Activated CD4-positive, alpha-beta memory T cell treated with anti-CD3 and anti-CD28 coated beads for 36 hours (primary cell): Measurements from ENCODE around the gene WNT2B. TPM values are rescaled to one million over a fixed set of nuclear protein-coding genes. Genes with fewer than 3 reads are reported as not detected.

ENCODE experiments used
- CTCF ChIA-PET: fragments of 350-600 bp; sonication (Branson Sonifier 250); formaldehyde crosslinking; loops from one replicate; lab custom pipeline; 2021; ENCODE audit warnings: antibody characterized with exemption, inconsistent platforms; lab: Charles Lee
- POLR2A ChIA-PET: fragments of 350-600 bp; sonication (Branson Sonifier 250); formaldehyde crosslinking; loops from one replicate; lab custom pipeline; 2021; ENCODE audit warnings: antibody characterized with exemption; lab: Charles Lee
- DNase-seq: peaks from one replicate; pipeline ENCODE4 v3.0.0-alpha.2; 2020
- H3K27ac Mint-ChIP-seq: one replicate; pipeline ENCODE4 v1.8.0; 2021; ENCODE audit warnings: mixed read lengths
- H3K27me3 Mint-ChIP-seq: one replicate; pipeline ENCODE4 v1.8.0; 2021; ENCODE audit warnings: mixed read lengths
- H3K36me3 Mint-ChIP-seq: one replicate; pipeline ENCODE4 v1.8.0; 2021; ENCODE audit warnings: mixed read lengths
- H3K4me1 Mint-ChIP-seq: one replicate; pipeline ENCODE4 v1.8.0; 2021; ENCODE audit warnings: low read depth, mixed read lengths
- H3K4me3 Mint-ChIP-seq: one replicate; pipeline ENCODE4 v1.8.0; 2021; ENCODE audit warnings: mild to moderate bottlenecking, mixed read lengths
- H3K9me3 Mint-ChIP-seq: one replicate; pipeline ENCODE4 v1.8.0; 2021; ENCODE audit warnings: mixed read lengths
- intact Hi-C: fragments of 100-400 bp; cut with micrococcal nuclease; formaldehyde crosslinking; loops from one replicate; pipeline ENCODE4 v1.15.1; 2023
- total RNA-seq, 2 experiments: library from RNA; stranded (reverse); gene quantifications; one replicate each; pipeline ENCODE4 v1.2.3, GENCODE V29; 2021

WNT2B gene
- total RNA-seq, 2 experiments from 2014 or later = 0.05 to 0.15 TPM

- intact Hi-C loops = no loop called here
- ChIA-PET CTCF (no interaction called here), POLR2A (no interaction called here)
Observed at GRCh38 chr1:112530832-112531231, 22.1 kb downstream of the WNT2B start.

GRCh38 chr1:112532064-112532463, 23.3 kb downstream of the WNT2B start:
- Mint-ChIP-seq H3K27me3 (no peaks in the 10 kb centered on the region), H3K27ac (no peak overlapping the region), H3K4me3 (no peak overlapping the region), H3K36me3 (peaks cover 5% of the 10 kb centered on the region), H3K9me3 (no peaks in the 10 kb centered on the region), H3K4me1 (no peaks in the 10 kb centered on the region)
- ChIA-PET CTCF (no interaction called here), POLR2A (no interaction called here)
- intact Hi-C loops = no loop called here
- no peak for DNase-seq

More at GRCh38 chr1:112530832-112531231, 22.1 kb downstream of the WNT2B start:
- H3K9me3 Mint-ChIP-seq = no peaks in the 10 kb centered on the region
- H3K36me3 Mint-ChIP-seq = peaks cover 6% of the 10 kb centered on the region
- DNase-seq = no peak
- H3K27ac Mint-ChIP-seq = no peak overlapping the region
- H3K4me1 Mint-ChIP-seq = no peaks in the 10 kb centered on the region
- H3K4me3 Mint-ChIP-seq = no peak overlapping the region
- no peaks in the 10 kb centered on the region for H3K27me3 Mint-ChIP-seq

- POLR2A ChIA-PET = no interaction called here
- Mint-ChIP-seq H3K4me1 (no peaks in the 10 kb centered on the region), H3K4me3 (no peak overlapping the region), H3K27ac (no peak overlapping the region), H3K36me3 (no peaks in the 10 kb centered on the region), H3K9me3 (no peaks in the 10 kb centered on the region), H3K27me3 (no peaks in the 10 kb centered on the region)
- intact Hi-C loops = no loop called here
- CTCF ChIA-PET = no interaction called here
- no peak for DNase-seq
Observed at GRCh38 chr1:112533029-112533428, 24.3 kb downstream of the WNT2B start.

GRCh38 chr1:112536561-112536960, 27.8 kb downstream of the WNT2B start:
- no peaks in the 10 kb centered on the region for H3K4me1 Mint-ChIP-seq
- intact Hi-C loops = no loop called here
- no peak overlapping the region for H3K4me3 Mint-ChIP-seq
- H3K27ac Mint-ChIP-seq = no peak overlapping the region
- H3K36me3 Mint-ChIP-seq = peaks cover 4% of the 10 kb centered on the region
- DNase-seq = no peak
- POLR2A ChIA-PET = no interaction called here
- H3K9me3 Mint-ChIP-seq = no peaks in the 10 kb centered on the region
- no peaks in the 10 kb centered on the region for H3K27me3 Mint-ChIP-seq
- CTCF ChIA-PET = no interaction called here

- no peak overlapping the region for H3K27ac Mint-ChIP-seq
- H3K36me3 Mint-ChIP-seq = peaks cover 4% of the 10 kb centered on the region
- no peak overlapping the region for H3K4me3 Mint-ChIP-seq
- DNase-seq = no peak
- CTCF ChIA-PET = interaction anchor here (0.7 kb wide), 1 partner anchor 491 kb away, joined by 3 read pairs; no protein-coding TSS in a partner anchor
- intact Hi-C loops = no loop called here
- H3K9me3 Mint-ChIP-seq = no peaks in the 10 kb centered on the region
- H3K27me3 Mint-ChIP-seq = no peaks in the 10 kb centered on the region
- POLR2A ChIA-PET = no interaction called here
- no peaks in the 10 kb centered on the region for H3K4me1 Mint-ChIP-seq
Observed at GRCh38 chr1:112537456-112537855, 28.7 kb downstream of the WNT2B start.

GRCh38 chr1:112538883-112539282, 30.1 kb downstream of the WNT2B start:
- Mint-ChIP-seq H3K27ac (no peak overlapping the region), H3K36me3 (peaks cover 4% of the 10 kb centered on the region), H3K9me3 (no peaks in the 10 kb centered on the region), H3K4me1 (no peaks in the 10 kb centered on the region), H3K27me3 (no peaks in the 10 kb centered on the region), H3K4me3 (no peak overlapping the region)
- ChIA-PET CTCF (interaction anchor here (1.4 kb wide), 1 partner anchor 37 kb away, joined by 5 read pairs; no protein-coding TSS in a partner anchor), POLR2A (no interaction called here)
- DNase-seq = no peak
- intact Hi-C loops = no loop called here

- no peak overlapping the region for H3K27ac Mint-ChIP-seq
- no peak for DNase-seq
- H3K36me3 Mint-ChIP-seq = peaks cover 4% of the 10 kb centered on the region
- H3K4me1 Mint-ChIP-seq = peaks cover 2% of the 10 kb centered on the region
- CTCF ChIA-PET = interaction anchor here (1.4 kb wide), 1 partner anchor 38 kb away, joined by 5 read pairs; no protein-coding TSS in a partner anchor
- no peaks in the 10 kb centered on the region for H3K27me3 Mint-ChIP-seq
- POLR2A ChIA-PET = no interaction called here
- H3K4me3 Mint-ChIP-seq = no peak overlapping the region
- no peaks in the 10 kb centered on the region for H3K9me3 Mint-ChIP-seq
- intact Hi-C loops = no loop called here
Observed at GRCh38 chr1:112540226-112540794, 31.5 kb downstream of the WNT2B start.

GRCh38 chr1:112541299-112541698, 32.5 kb downstream of the WNT2B start:
- DNase-seq = no peak
- H3K4me3 Mint-ChIP-seq = no peak overlapping the region
- no peak overlapping the region for H3K27ac Mint-ChIP-seq
- peaks cover 4% of the 10 kb centered on the region for H3K36me3 Mint-ChIP-seq
- ChIA-PET POLR2A (no interaction called here), CTCF (interaction anchor here (0.9 kb wide), 1 partner anchor 39 kb away, joined by 3 read pairs; no protein-coding TSS in a partner anchor)
- H3K27me3 Mint-ChIP-seq = no peaks in the 10 kb centered on the region
- H3K4me1 Mint-ChIP-seq = peaks cover 2% of the 10 kb centered on the region
- no peaks in the 10 kb centered on the region for H3K9me3 Mint-ChIP-seq
- intact Hi-C loops = no loop called here

GRCh38 chr1:112542206-112542973, 33.6 kb downstream of the WNT2B start:
- Mint-ChIP-seq H3K4me3 (no peak overlapping the region), H3K36me3 (peaks cover 4% of the 10 kb centered on the region), H3K9me3 (no peaks in the 10 kb centered on the region), H3K27me3 (no peaks in the 10 kb centered on the region), H3K27ac (no peak overlapping the region), H3K4me1 (peaks cover 2% of the 10 kb centered on the region)
- no peak for DNase-seq
- POLR2A ChIA-PET = no interaction called here
- intact Hi-C loops = no loop called here
- CTCF ChIA-PET = interaction anchor here (0.6 to 0.9 kb wide), 3 partner anchors 41 to 920 kb away, joined by 3 read pairs; no protein-coding TSS in a partner anchor

GRCh38 chr1:112544011-112544688, 35.4 kb downstream of the WNT2B start:
- Mint-ChIP-seq H3K27ac (no peak overlapping the region), H3K9me3 (no peaks in the 10 kb centered on the region), H3K4me1 (peaks cover 2% of the 10 kb centered on the region), H3K36me3 (peaks cover 4% of the 10 kb centered on the region), H3K27me3 (no peaks in the 10 kb centered on the region), H3K4me3 (no peak overlapping the region)
- CTCF ChIA-PET = interaction anchor here (0.5 to 0.9 kb wide), 2 partner anchors 40 to 43 kb away, joined by 3 to 4 read pairs; no protein-coding TSS in a partner anchor
- DNase-seq = no peak
- POLR2A ChIA-PET = no interaction called here
- intact Hi-C loops = no loop called here

GRCh38 chr1:112544751-112545150, 36.0 kb downstream of the WNT2B start:
- CTCF ChIA-PET = interaction anchor here (0.8 kb wide), 1 partner anchor 154 kb away, joined by 3 read pairs; no protein-coding TSS in a partner anchor
- H3K4me3 Mint-ChIP-seq = no peak overlapping the region
- intact Hi-C loops = no loop called here
- H3K9me3 Mint-ChIP-seq = no peaks in the 10 kb centered on the region
- peaks cover 2% of the 10 kb centered on the region for H3K4me1 Mint-ChIP-seq
- POLR2A ChIA-PET = no interaction called here
- H3K36me3 Mint-ChIP-seq = peaks cover 4% of the 10 kb centered on the region
- no peaks in the 10 kb centered on the region for H3K27me3 Mint-ChIP-seq
- no peak for DNase-seq
- H3K27ac Mint-ChIP-seq = no peak overlapping the region

- CTCF ChIA-PET = no interaction called here
- POLR2A ChIA-PET = no interaction called here
- Mint-ChIP-seq H3K36me3 (peaks cover 2% of the 10 kb centered on the region), H3K9me3 (no peaks in the 10 kb centered on the region), H3K27ac (no peak overlapping the region), H3K27me3 (no peaks in the 10 kb centered on the region), H3K4me1 (peaks cover 2% of the 10 kb centered on the region), H3K4me3 (no peak overlapping the region)
- DNase-seq = no peak
- intact Hi-C loops = no loop called here
Observed at GRCh38 chr1:112546076-112546475, 37.3 kb downstream of the WNT2B start.
